ENCODE results near the gene BIRC7.

BIRC7 gene

GRCh38 chr20:63249891-63250290 is 14.2 kb downstream of the BIRC7 start:
- DNase-seq: no peak

- peak; percentile 27 for DNase-seq
Measured at GRCh38 chr20:63251350-63251749, 15.6 kb downstream of the BIRC7 start.

GRCh38 chr20:63252284-63252711 is 16.6 kb downstream of the BIRC7 start:
- no peak for DNase-seq

- no peak for DNase-seq
Measured at GRCh38 chr20:63253065-63253437, 17.3 kb downstream of the BIRC7 start.

- DNase-seq: no peak
Measured at GRCh38 chr20:63253438-63254231, 17.9 kb downstream of the BIRC7 start.

GRCh38 chr20:63254232-63254605 is 18.5 kb downstream of the BIRC7 start, which contains the start of gene NKAIN4:
TSS of gene NKAIN4 (minus strand) at chr20:63254463. CDS start at chr20:63254450, 13 bp downstream.
- DNase-seq: no peak

- DNase-seq: no peak
Measured at GRCh38 chr20:63254606-63255384, 19.1 kb downstream of the BIRC7 start.

- DNase-seq: no peak
Measured at GRCh38 chr20:63255931-63256704, 20.4 kb downstream of the BIRC7 start.

GRCh38 chr20:63256954-63257353 is 21.2 kb downstream of the BIRC7 start:
- DNase-seq: no peak

- DNase-seq: no peak
Measured at GRCh38 chr20:63257629-63258028, 21.9 kb downstream of the BIRC7 start.

- DNase-seq: no peak
Measured at GRCh38 chr20:63258781-63259180, 23.1 kb downstream of the BIRC7 start.

- no peak for DNase-seq
Measured at GRCh38 chr20:63259734-63260460, 24.2 kb downstream of the BIRC7 start.

GRCh38 chr20:63260521-63260920 is 24.8 kb downstream of the BIRC7 start:
- DNase-seq: no peak

- no peak for DNase-seq
Measured at GRCh38 chr20:63261060-63261794, 25.5 kb downstream of the BIRC7 start.

- DNase-seq: no peak
Measured at GRCh38 chr20:63261795-63262528, 26.3 kb downstream of the BIRC7 start.

- no peak for DNase-seq
Measured at GRCh38 chr20:63262836-63263235, 27.1 kb downstream of the BIRC7 start.

- no peak for DNase-seq
Measured at GRCh38 chr20:63264000-63264399, 28.3 kb downstream of the BIRC7 start.

- DNase-seq: no peak
Measured at GRCh38 chr20:63264519-63264918, 28.8 kb downstream of the BIRC7 start.

- no peak for DNase-seq
Measured at GRCh38 chr20:63265891-63266515, 30.3 kb downstream of the BIRC7 start.

GRCh38 chr20:63267691-63268090 is 32.0 kb downstream of the BIRC7 start:
- DNase-seq: no peak

- DNase-seq: no peak
Measured at GRCh38 chr20:63268256-63268655, 32.6 kb downstream of the BIRC7 start.

Measured in stimulated activated CD4-positive, alpha-beta T cell treated with anti-CD3 and anti-CD28 coated beads, Interleukin-15, amount 100 ng/mL, for 24 hours (primary cell).